Stimulated activated CD4-positive, alpha-beta T cell treated with anti-CD3 and anti-CD28 coated beads, Interleukin-4, amount 100 ng/mL, for 48 hours (primary cell): ENCODE results near the gene ECM2.
"Not testable (repeated sequence)": the region's sequence is repeated elsewhere in the genome, so short reads cannot be mapped to it uniquely, and the experiment has no call there.

ENCODE experiments used
- DNase-seq, 2 donors: peaks; one replicate each; pipeline ENCODE4 v3.0.0-alpha.2; 2020; ENCODE audit warnings: low read depth in 2 of 2

The ECM2 gene

DNA sequence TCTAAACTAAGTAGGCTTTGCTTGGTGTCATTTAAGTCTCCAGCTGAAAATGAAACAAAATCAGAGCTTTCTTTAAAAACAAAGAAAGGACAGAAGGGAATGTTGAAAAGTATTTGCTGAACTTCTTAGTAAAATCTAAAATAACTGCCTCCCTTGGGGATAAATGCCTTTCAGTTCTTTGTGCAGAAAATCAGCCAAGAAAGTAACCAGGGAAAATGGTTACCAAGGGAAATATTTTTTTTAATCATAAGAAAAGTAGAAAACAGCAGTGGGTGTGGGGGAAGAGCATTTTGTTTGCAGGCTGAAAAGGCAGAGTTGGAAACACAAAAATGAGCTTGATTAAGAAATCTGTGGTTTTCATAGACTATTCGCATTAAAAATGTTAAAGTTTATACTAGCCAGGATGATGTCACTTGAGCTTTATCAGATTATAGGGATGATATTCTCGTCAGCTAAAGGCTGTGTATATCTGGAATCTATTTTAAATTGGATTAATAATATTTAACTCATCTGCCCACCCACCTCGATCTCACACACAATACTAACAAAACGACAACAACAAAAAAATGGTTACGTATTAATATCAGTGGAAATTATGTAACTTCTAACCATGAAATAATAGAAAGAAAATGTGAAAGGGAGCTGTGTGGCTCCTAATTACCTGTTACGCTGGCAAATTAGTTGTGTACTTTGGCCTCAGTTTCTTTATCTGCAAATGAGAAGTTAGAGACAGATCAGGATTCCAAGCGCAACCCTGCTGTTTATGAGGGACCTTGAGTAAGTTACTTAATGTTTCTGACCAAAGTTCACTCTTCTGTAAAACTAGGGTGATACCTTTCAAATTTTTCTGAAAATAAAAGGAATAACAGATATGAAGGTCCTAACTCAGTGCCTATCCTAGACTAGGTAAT is at the start of gene ECM2:
TSS of gene ECM2 (minus strand) at position 51 of the 911 bp plus-strand sequence. CDS start 13,124 bp downstream, outside the sequence.
- DNase-seq, result no peak

GRCh38 chr9:92576175-92576574 is 40.4 kb upstream of the ECM2 start:
- DNase-seq, result no peak

GRCh38 chr9:92573612-92574011 is 37.8 kb upstream of the ECM2 start:
- not testable (repeated sequence) for DNase-seq

DNA sequence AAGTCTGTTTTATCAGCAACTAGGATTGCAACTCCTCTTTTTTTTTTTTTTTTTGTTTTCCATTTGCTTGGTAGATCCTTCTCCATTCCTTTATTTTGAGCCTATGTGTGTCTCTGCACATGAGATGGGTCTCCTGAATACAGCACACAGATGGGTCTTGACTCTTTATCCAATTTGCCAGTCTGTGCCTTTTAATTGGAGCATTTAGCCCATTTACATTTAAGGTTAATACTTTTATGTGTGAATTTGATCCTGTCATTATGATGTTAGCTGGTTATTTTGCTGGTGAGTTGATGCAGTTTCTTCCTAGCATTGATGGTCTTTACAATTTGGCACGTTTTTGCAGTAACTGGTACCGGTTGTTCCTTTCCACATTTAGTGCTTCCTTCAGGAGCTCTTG is 36.1 kb upstream of the ECM2 start:
- not testable (repeated sequence) for DNase-seq

DNA sequence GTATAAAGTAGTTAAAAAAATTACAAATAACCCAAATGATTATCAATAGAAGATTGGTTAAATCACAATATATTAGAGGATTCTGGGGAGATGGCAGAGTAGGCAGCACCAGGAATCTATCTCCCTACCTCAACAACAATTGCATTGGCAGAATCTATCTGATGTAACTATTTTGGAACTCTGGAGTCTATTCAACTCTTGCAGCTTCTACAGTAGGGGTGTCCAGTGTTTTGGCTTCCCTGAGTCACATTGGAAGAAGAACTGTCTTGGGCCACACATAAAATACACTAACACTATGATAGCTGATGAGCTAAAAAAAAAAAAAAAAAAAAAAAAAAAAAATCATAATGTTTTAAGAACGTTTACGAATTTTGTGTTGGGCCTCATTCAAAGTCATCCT is 29.2 kb upstream of the ECM2 start:
- DNase-seq, result no peak

DNA sequence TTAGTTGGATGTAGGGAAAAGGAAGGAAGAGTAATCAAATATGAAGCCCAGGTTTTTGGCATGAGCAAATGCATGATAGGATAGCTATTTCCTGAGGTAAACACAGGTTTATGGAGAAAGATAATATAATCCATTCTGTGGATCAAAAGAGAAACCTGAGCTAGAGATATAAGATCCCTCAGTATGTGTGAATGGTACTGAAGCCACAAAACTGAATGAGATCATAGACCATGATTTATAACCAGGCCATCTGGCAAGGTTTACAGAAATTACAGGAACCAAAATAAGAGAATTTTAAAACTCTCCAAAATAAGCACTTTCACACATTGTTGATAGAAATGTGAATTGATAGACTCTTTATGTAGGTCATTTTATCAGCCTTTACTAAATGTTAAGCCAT is 28.7 kb upstream of the ECM2 start:
- no peak for DNase-seq

GRCh38 chr9:92563116-92564100 is 27.6 kb upstream of the ECM2 start:
- DNase-seq, result no peak

GRCh38 chr9:92562461-92562967 is 26.7 kb upstream of the ECM2 start:
- DNase-seq, result no peak

- no peak for DNase-seq
Observed at GRCh38 chr9:92561374-92562330, 25.9 kb upstream of the ECM2 start.

- no peak for DNase-seq
Observed at GRCh38 chr9:92558612-92559374, 23.0 kb upstream of the ECM2 start.

GRCh38 chr9:92550765-92551164 is 15.0 kb upstream of the ECM2 start:
- no peak for DNase-seq

DNA sequence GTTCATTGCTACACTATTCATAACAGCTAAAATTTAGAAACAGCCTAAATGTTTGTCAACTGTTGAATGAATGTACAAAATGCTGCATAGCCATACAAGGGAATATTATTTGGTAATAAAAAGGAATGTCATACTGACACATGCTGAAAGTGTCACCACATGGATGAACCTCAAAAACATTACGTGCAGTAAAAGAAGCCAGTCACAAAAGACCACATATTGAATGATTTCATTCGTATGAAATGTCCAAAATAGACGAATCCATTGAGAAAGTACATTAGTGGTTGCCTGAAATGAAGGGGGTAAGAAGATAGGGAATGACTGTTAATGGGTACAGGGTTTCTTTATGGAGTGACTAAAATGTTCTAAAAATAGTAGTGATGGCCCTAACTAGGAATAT is 11.6 kb upstream of the ECM2 start:
- DNase-seq, result no peak

DNA sequence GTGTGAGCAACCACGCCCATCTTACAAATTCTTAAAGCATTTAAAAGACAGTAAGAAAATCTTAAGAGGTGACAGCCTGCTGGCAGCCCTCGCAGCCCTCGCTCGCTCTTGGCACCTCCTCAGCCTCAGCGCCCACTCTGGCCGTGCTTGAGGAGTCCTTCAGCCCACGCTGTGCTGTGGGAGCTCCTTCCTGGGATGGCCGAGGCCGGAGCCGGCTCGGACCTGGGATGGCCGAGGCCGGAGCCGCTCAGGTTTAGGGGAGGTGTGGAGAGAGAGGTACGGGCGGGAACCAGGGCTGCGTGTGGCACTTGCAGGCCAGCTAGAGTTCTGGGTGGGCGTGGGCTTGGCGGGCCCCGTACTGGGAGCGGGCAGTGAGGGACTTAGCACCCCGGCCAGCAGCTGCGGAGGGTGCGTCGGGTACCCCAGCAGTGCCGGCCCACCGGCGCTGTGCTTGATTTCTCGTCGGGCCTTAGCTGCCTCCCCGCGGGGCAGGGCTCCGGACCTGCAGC is 9.3 kb upstream of the ECM2 start:
- DNase-seq, result no peak

DNA sequence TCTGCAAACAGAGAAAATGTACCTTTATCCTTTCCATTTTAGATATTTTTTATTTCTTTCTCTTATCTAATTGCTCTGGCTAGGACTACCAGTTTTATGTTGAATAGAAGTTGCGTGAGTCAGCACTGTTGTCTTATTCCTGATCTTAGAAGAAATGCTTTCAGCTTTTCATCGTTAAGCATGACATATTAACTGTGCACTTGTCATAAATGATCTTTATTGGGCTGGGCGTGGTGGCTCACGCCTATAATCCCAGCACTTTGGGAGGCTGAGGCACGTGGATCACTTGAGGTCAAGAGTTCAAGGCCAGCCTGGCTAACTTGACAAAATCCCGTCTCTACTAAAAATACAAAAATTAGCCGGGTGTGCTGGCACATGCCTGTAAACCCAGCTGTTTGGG is 8.2 kb upstream of the ECM2 start:
- DNase-seq, result no peak

DNA sequence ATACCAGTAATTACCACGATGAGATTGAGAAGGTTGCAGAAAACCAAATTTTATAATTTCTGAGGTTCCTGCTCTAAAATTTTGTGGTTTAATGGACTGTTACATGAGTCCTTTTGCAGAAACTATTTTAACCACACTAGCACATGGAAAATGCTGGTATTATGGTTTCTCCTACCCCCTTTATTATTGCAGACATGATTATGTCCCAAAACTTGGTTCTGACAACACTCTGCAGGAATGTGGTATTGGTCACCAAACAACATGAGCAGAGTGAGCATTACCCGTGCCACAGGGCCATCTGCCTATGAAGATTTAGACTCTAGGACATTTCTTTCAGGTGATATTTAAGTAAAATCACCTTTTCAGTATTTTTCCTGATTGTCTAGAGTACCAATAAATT is 2.8 kb upstream of the ECM2 start:
- DNase-seq, result no peak

DNA sequence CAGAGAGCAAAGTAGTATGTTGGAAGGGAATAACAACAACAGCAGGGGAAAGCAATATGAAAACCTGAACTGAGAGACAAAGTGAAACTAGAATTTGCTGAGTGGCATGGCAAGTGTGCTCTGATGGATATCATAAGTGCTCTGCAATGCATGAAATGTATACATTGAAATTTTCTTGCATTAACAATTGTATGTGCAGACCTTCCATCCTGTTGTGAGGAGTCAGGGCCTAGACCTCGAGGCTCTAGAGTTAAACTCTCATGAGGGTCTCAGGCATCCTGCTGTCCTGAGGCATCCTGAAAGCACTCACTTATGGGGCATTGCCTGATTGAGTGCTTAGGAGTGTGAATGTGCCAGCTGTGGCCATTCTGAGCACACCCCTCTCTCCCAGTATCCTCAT is 1.1 kb downstream of the ECM2 start:
- no peak for DNase-seq

DNA sequence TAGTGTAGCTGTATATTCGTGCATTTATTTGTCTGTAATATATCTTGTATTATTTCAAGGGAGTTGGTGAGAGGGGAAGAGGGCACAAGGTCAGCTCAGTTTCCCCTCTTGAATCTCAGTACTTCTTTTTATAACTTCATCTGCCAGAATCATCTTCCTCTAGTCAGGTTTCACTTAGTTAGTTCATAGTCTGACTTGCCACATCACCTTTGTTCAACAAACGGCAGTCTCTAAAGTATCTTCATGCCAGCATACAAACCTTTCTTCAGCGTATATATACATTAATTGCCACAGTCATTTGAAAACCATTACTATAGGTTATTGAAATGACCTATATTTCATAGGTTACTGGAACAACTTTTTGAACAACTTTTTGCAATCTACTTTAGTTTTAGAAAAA is 1.6 kb downstream of the ECM2 start:
- no peak for DNase-seq

- DNase-seq, result no peak
Observed at GRCh38 chr9:92530893-92531292, 4.9 kb downstream of the ECM2 start.

GRCh38 chr9:92529124-92529523 is 6.7 kb downstream of the ECM2 start:
- no peak for DNase-seq

- DNase-seq, result no peak
Observed at GRCh38 chr9:92528522-92528849, 7.3 kb downstream of the ECM2 start.
